ENCODE data around the gene GINS1. TPM values are rescaled to one million over a fixed set of nuclear protein-coding genes. Genes with fewer than 3 reads are reported as not detected.

GINS1 gene
- total and polyA plus RNA-seq, 2 of the 13 experiments (the other 11 are each of a cell fraction or from before 2014, with no cell fraction given) = 14.6 to 59.9 TPM

DNA sequence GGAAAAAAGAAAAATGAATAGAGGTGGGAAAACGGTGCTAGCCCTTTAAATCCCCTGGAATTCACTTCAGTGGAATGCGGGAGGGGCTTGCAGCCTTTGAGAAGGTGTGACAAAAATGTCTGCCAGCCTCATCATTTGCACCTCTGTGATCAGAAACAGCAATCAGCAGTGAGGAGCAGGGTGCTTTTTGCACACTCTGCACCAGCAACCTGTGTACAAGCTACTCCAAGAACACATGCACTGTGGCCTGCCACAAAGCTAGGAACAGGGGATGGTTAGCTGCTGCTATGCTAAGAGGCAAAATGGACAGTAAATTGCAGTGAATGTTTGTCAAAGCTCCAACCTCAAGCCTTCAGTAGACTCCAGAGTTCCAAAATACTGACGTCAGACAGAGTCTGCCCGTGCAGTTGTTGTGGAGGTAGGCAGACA is 29.7 kb downstream of the GINS1 start:
- Histone ChIP-seq H3K79me2 (ENCODE audit: insufficient read depth, low read length) (no peaks in the 10 kb centered on the region), H4K20me1 (ENCODE audit: insufficient read depth, low read length) (no peaks in the 10 kb centered on the region), H3K36me3 (replicated peaks in 1 of 2; ENCODE audit: control insufficient read depth in 1 of 2, insufficient read depth in 2 of 2, low read length in 2 of 2) (peaks cover 13 to 50% of the 10 kb centered on the region in 2 experiments), H3K4me2 (ENCODE audit: low read depth, low read length) (no peak overlapping the region), H3K4me1 (ENCODE audit: insufficient read depth, low read length) (no peaks in the 10 kb centered on the region), H3K27me3 (ENCODE audit: control insufficient read depth in 1 of 2, insufficient read depth in 2 of 2, low read length in 2 of 2) (no peaks in the 10 kb centered on the region), H3K27ac (ENCODE audit: extremely low read length, insufficient read depth, low read length) (no peak overlapping the region), H3K4me3 (replicated peaks in 1 of 3; ENCODE audit: insufficient read depth in 1 of 3, low read depth in 2 of 3, low read length in 3 of 3) (no peak overlapping the region), H3K9ac (ENCODE audit: insufficient read depth, low read depth, low read length) (no peak overlapping the region), H2AFZ (ENCODE audit: low read length) (no peak overlapping the region), H3K9me3 (ENCODE audit: low read length) (no peaks in the 10 kb centered on the region)
- POLR2A ChIA-PET = no interaction called here
- BruUV-seq (replicated peaks) = no TSS peak
- intact Hi-C loops (cut with micrococcal nuclease; ENCODE audit: unreplicated experiment) (no loop called here), in situ Hi-C loops (cut with HindIII; ENCODE audit: extremely low pct_ligation_motif_present, low pct_unique_long_range_greater_than_20kb) (no loop called here)
- FAIRE-seq = no peak
- TF ChIP-seq BCL3 (CRISPR knock-in tag; IDR thresholded peaks at IDR 0.05) = no peak
- TF ChIP-seq CBFB (CRISPR knock-in tag; IDR thresholded peaks at IDR 0.05) = no peak
- TF ChIP-seq ZFP91 (CRISPR knock-in tag; IDR thresholded peaks at IDR 0.05; ENCODE audit: borderline replicate concordance) = peak; percentile 64
- TF ChIP-seq ZNF792 (CRISPR knock-in tag; IDR thresholded peaks at IDR 0.05) = no peak
- TF ChIP-seq FOXP1 (IDR thresholded peaks at IDR 0.05) = no peak
- TF ChIP-seq FOXP1 (CRISPR knock-in tag; IDR thresholded peaks at IDR 0.05) = no peak
- TF ChIP-seq ZNF547 (CRISPR knock-in tag; IDR thresholded peaks at IDR 0.05) = no peak
- DNase-seq (ENCODE audit: low spot score) = no peak
- CTCF ChIA-PET (ENCODE audit: low intra/inter-chr PET ratio, low total read pairs) = no interaction called here
- no peak; the same call in 2 of the 3 replicates for ATAC-seq
- WGBS (ENCODE audit: low lambda C conversion rate) = 95% methylated on average over 4 of the region's 4 CpGs

DNA sequence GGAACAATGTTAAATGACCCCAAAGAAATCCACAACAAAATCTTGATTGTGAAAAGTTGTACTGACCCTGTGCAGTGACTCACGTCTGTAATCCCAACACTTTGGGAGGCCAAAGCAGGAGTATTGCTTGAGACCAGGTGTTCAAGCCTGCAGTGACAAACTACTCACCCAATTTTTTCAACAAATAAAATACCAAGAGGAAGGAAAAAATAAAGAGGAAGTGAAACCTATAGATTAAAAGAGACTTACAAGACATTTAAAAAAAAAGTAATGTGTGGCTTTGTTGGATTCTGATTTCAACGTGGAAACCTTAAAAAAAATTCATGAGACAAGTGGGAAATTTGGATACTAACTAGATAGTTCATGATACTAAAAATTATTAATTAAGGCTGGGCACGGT is 31.9 kb downstream of the GINS1 start:
- ChIA-PET POLR2A (no interaction called here), CTCF (ENCODE audit: low intra/inter-chr PET ratio, low total read pairs) (no interaction called here)
- intact Hi-C loops (cut with micrococcal nuclease; ENCODE audit: unreplicated experiment) (no loop called here), in situ Hi-C loops (cut with HindIII; ENCODE audit: extremely low pct_ligation_motif_present, low pct_unique_long_range_greater_than_20kb) (no loop called here)
- 95% methylated on average over 3 of the region's 3 CpGs for WGBS (ENCODE audit: low lambda C conversion rate)
- no TSS peak for BruUV-seq (replicated peaks)
- no peak overlapping the region for H3K27ac ChIP-seq (ENCODE audit: extremely low read length, insufficient read depth, low read length)
- no peaks in the 10 kb centered on the region for H3K9me3 ChIP-seq (ENCODE audit: low read length)
- H3K9ac ChIP-seq (ENCODE audit: insufficient read depth, low read depth, low read length) = no peak overlapping the region
- no peak for FAIRE-seq
- H3K79me2 ChIP-seq (ENCODE audit: insufficient read depth, low read length) = no peaks in the 10 kb centered on the region
- no peaks in the 10 kb centered on the region for H3K4me1 ChIP-seq (ENCODE audit: insufficient read depth, low read length)
- no peak overlapping the region for H2AFZ ChIP-seq (ENCODE audit: low read length)
- H3K27me3 ChIP-seq (ENCODE audit: control insufficient read depth in 1 of 2, insufficient read depth in 2 of 2, low read length in 2 of 2) = no peaks in the 10 kb centered on the region
- DNase-seq (ENCODE audit: low spot score) = no peak
- no peak overlapping the region for H3K4me3 ChIP-seq (replicated peaks in 1 of 3; ENCODE audit: insufficient read depth in 1 of 3, low read depth in 2 of 3, low read length in 3 of 3)
- peaks cover 14 to 56% of the 10 kb centered on the region in 2 experiments for H3K36me3 ChIP-seq (replicated peaks in 1 of 2; ENCODE audit: control insufficient read depth in 1 of 2, insufficient read depth in 2 of 2, low read length in 2 of 2)
- H3K4me2 ChIP-seq (ENCODE audit: low read depth, low read length) = no peak overlapping the region
- ATAC-seq = no peak
- H4K20me1 ChIP-seq (ENCODE audit: insufficient read depth, low read length) = no peaks in the 10 kb centered on the region
- no peak for TF ChIP-seq GRHL1 (CRISPR knock-in tag; conservative IDR thresholded peaks at IDR 0.05)
- TF ChIP-seq SMARCE1 (IDR thresholded peaks at IDR 0.05; ENCODE audit: borderline replicate concordance) = no peak
- TF ChIP-seq, protein P1, sequence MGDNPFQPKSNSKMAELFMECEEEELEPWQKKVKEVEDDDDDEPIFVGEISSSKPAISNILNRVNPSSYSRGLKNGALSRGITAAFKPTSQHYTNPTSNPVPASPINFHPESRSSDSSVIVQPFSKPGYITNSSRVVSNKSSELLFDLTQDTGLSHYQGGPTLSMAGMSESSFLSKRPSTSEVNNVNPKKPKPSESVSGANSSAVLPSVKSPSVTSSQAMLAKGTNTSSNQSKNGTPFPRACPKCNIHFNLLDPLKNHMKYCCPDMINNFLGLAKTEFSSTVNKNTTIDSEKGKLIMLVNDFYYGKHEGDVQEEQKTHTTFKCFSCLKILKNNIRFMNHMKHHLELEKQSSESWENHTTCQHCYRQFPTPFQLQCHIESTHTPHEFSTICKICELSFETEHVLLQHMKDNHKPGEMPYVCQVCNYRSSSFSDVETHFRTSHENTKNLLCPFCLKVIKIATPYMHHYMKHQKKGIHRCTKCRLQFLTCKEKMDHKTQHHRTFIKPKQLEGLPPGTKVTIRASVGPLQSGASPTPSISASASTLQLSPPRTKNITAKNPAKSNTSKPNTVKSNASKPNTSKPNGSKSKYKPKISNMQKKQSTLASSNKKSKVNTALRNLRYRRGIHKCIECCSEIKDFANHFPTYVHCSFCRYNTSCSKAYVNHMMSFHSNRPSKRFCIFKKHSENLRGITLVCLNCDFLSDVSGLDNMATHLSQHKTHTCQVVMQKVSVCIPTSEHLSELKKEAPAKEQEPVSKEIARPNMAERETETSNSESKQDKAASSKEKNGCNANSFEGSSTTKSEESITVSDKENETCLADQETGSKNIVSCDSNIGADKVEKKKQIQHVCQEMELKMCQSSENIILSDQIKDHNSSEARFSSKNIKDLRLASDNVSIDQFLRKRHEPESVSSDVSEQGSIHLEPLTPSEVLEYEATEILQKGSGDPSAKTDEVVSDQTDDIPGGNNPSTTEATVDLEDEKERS (CRISPR knock-in tag; IDR thresholded peaks at IDR 0.05) = no peak

Data from HepG2 (cell line).